HG03565 (cell line): ENCODE measurements around the gene FRZB.
A peak's percentile ranks its signal among the peaks of the same experiment; 100 is the strongest.

ENCODE experiments used
- ATAC-seq: cut with Tn5 transposase; IDR thresholded peaks from one replicate; pipeline ENCODE4 v1.9.1; 2021; ENCODE audit warnings: mild to moderate bottlenecking, moderate library complexity; ENCODE audit not compliant: unreplicated experiment

FRZB gene

GRCh38 chr2:182804128-182804527, 62.3 kb downstream of the FRZB start:
- ATAC-seq: no peak

- ATAC-seq: no peak
Observed at GRCh38 chr2:182798736-182799135, 67.7 kb downstream of the FRZB start.

- ATAC-seq: no peak
Observed at GRCh38 chr2:182792441-182792840, 74.0 kb downstream of the FRZB start.

- ATAC-seq: peak; percentile 51
Observed at GRCh38 chr2:182784777-182785176, 81.7 kb downstream of the FRZB start.

GRCh38 chr2:182784058-182784706, 82.3 kb downstream of the FRZB start:
- ATAC-seq: peak; percentile 3
